A549 (cell line): ENCODE data around the gene SH3RF3. TPM values are rescaled to one million over a fixed set of nuclear protein-coding genes. Genes with fewer than 3 reads are reported as not detected.

ENCODE experiments used
- ATAC-seq, 2 experiments: fragments of 200-7000 bp in 1 of 2; fragments of >200 bp in 1 of 2; cut with Nextera tagmentation in 1 of 2; cut with Tn5 transposase in 1 of 2; 3 replicates each; pipeline versions ENCODE4 v1.8.0 to v1.9.1; 2018 to 2020; ENCODE audit warnings: mild to moderate bottlenecking in 1 of 2, moderate library complexity in 1 of 2
- CTCF ChIA-PET: fragments of 300-600 bp; sonication (Branson Sonifier 250); formaldehyde crosslinking; extraction: SDS; loops from one replicate; lab custom pipeline; 2021; ENCODE audit warnings: antibody characterized with exemption, inconsistent platforms; lab: Yijun Ruan, JAX
- POLR2A ChIA-PET: fragments of 350-600 bp; formaldehyde crosslinking; extraction: SDS; loops from one replicate; lab custom pipeline; 2021; ENCODE audit warnings: antibody characterized with exemption, inconsistent platforms; lab: Yijun Ruan, JAX
- DNase-seq, 2 experiments: peaks; one replicate each; pipeline versions ENCODE4 v3.0.0 to v3.0.0-alpha.2; 2011 to 2016; ENCODE audit warnings: low read depth in 1 of 2, low spot score in 1 of 2
- FAIRE-seq: peaks from 2 replicates; lab custom pipeline; 2011; peaks lifted over from hg19 to GRCh38; lab: Jason Lieb, UNC
- H3K27ac ChIP-seq, 2 experiments: fragments of >200 bp; sonication (Bioruptor Twin); formaldehyde crosslinking; 3 replicates each; pipeline ENCODE4 v1.5.1; 2016 to 2017
- H3K4me1 ChIP-seq: fragments of >200 bp; sonication (Bioruptor Twin); formaldehyde crosslinking; 3 replicates; pipeline ENCODE4 v1.6.1; 2016
- H3K4me2 ChIP-seq: fragments of >200 bp; sonication (Bioruptor Twin); formaldehyde crosslinking; 3 replicates; pipeline ENCODE4 v1.6.1; 2016
- H3K4me3 ChIP-seq: fragments of >200 bp; sonication (Bioruptor Twin); formaldehyde crosslinking; 3 replicates; pipeline ENCODE4 v1.5.1; 2016
- H3K9me3 ChIP-seq: fragments of >200 bp; sonication (Bioruptor Twin); formaldehyde crosslinking; 3 replicates; pipeline ENCODE4 v1.6.1; 2016
- BHLHE40 ChIP-seq: IDR thresholded peaks from 2 replicates; pipeline ENCODE4 v1.6.1; 2012; ENCODE audit warnings: low read depth, low read length, inconsistent platforms
- CEBPB ChIP-seq, 2 experiments: fragments of >200 bp in 1 of 2; sonication (Bioruptor Twin) in 1 of 2; formaldehyde crosslinking in 1 of 2; IDR thresholded peaks; 2 replicates each; pipeline ENCODE4 v1.6.1; 2012 to 2016
- CHD2 ChIP-seq: fragments of 150-350 bp; IDR thresholded peaks from 2 replicates; pipeline ENCODE4 v1.6.1; 2014; ENCODE audit warnings: low read length; ENCODE audit not compliant: partially characterized antibody
- E2F6 ChIP-seq: IDR thresholded peaks from 2 replicates; pipeline ENCODE4 v1.6.1; 2012; ENCODE audit warnings: low read depth, borderline replicate concordance
- EHF ChIP-seq: fragments of 250-450 bp; sonication (Bioruptor Pico); IDR thresholded peaks from 2 replicates; pipeline ENCODE4 v1.5.0; 2020; ENCODE audit warnings: mild to moderate bottlenecking
- ESRRA ChIP-seq: fragments of 150-350 bp; IDR thresholded peaks from 2 replicates; pipeline ENCODE4 v1.6.1; 2014; ENCODE audit warnings: mild to moderate bottlenecking, low read length, borderline replicate concordance
- FOSB ChIP-seq: fragments of 250-450 bp; sonication (Bioruptor Pico); IDR thresholded peaks from 2 replicates; pipeline ENCODE4 v1.5.0; 2020; ENCODE audit warnings: mild to moderate bottlenecking, moderate library complexity
- FOSL2 ChIP-seq, 2 experiments: fragments of 450-650 bp in 1 of 2; fragments of >200 bp in 1 of 2; sonication (Bioruptor Twin) in 1 of 2; formaldehyde crosslinking; IDR thresholded peaks; 2 replicates each; pipeline versions ENCODE4 v1.5.0 to v1.6.1; 2016 to 2020; ENCODE audit warnings: mild to moderate bottlenecking in 1 of 2, moderate library complexity in 1 of 2
- GATA3 ChIP-seq: IDR thresholded peaks from 2 replicates; pipeline ENCODE4 v1.6.1; 2012; ENCODE audit warnings: borderline replicate concordance
- HDAC2 ChIP-seq: fragments of 200-600 bp; sonication (generic); IDR thresholded peaks from 2 replicates; pipeline ENCODE4 v1.6.1; 2016
- HES2 ChIP-seq: fragments of >200 bp; sonication (Bioruptor Twin); formaldehyde crosslinking; IDR thresholded peaks from 2 replicates; pipeline ENCODE4 v1.6.1; 2016
- JUN ChIP-seq, 2 experiments: fragments of >200 bp; sonication (Bioruptor Twin); formaldehyde crosslinking; IDR thresholded peaks; 2 replicates in 1 of 2; 3 replicates in 1 of 2; pipeline ENCODE4 v1.6.1; 2016 to 2017
- MAFK ChIP-seq: fragments of 450-650 bp; IDR thresholded peaks from 2 replicates; pipeline ENCODE4 v1.6.1; 2014; ENCODE audit not compliant: partially characterized antibody
- PHF8 ChIP-seq: fragments of 200-600 bp; sonication (generic); IDR thresholded peaks from 2 replicates; pipeline ENCODE4 v1.6.1; 2016; ENCODE audit warnings: low read depth, mild to moderate bottlenecking, antibody characterized with exemption, moderate library complexity, borderline replicate concordance
- RAD21 ChIP-seq, 2 experiments: fragments of >200 bp in 1 of 2; sonication (Bioruptor Twin) in 1 of 2; formaldehyde crosslinking in 1 of 2; IDR thresholded peaks in 1 of 2; conservative IDR thresholded peaks in 1 of 2; 2 replicates in 1 of 2; 3 replicates in 1 of 2; pipeline ENCODE4 v1.6.1; 2012 to 2018; ENCODE audit warnings: inconsistent platforms in 1 of 2
- RNF2 ChIP-seq: fragments of 200-600 bp; sonication (generic); IDR thresholded peaks from 2 replicates; pipeline ENCODE4 v1.6.1; 2016; ENCODE audit warnings: low read depth, mild to moderate bottlenecking, antibody characterized with exemption, moderate library complexity, borderline replicate concordance
- SREBF2 ChIP-seq: fragments of 450-650 bp; IDR thresholded peaks from 2 replicates; pipeline ENCODE4 v1.6.1; 2014; ENCODE audit warnings: mild to moderate bottlenecking, moderate library complexity
- TFCP2L1 ChIP-seq: fragments of 250-450 bp; sonication (Bioruptor Pico); IDR thresholded peaks from 2 replicates; pipeline ENCODE4 v1.5.0; 2021; ENCODE audit warnings: mild to moderate bottlenecking
- WGBS: methylation state at CpG from one replicate; pipeline ENCODE4 v1.1.6; 2017; ENCODE audit errors: missing lambda C conversion rate; 5-methylcytosine and 5-hydroxymethylcytosine counted together
- polyA minus RNA-seq: library from RNA; depleted of rRNA, polyadenylated mRNA; stranded (reverse); fragments of >200 nt; gene quantifications from 2 replicates; pipeline ENCODE4 v1.2.3, GENCODE V29; 2011; rRNA and poly(A)+ RNA removed
- polyA plus RNA-seq, 4 experiments: library from polyadenylated mRNA; depleted of rRNA in 3 of 4; stranded (reverse); fragments of >200 nt; fragmentation: RNase III in 1 of 4; extraction: RNeasy Plus Mini Kit Qiagen cat#74134 plus additional on column Dnase treatment in 1 of 4; gene quantifications; 2 replicates in 3 of 4; 3 replicates in 1 of 4; pipeline ENCODE4 v1.2.3, GENCODE V29; 2011 to 2017
- TF ChIP-seq, protein P1 (sequence below): IDR thresholded peaks from 2 replicates; pipeline ENCODE4 v1.6.1; 2012

Gene SH3RF3
- polyA plus RNA-seq (2011; rRNA removed), result 0.04 and 0.07 TPM in 2 replicates
- 0.04 and 0.13 TPM in 2 replicates for polyA plus RNA-seq (2012; cell fraction: cytosol; rRNA removed)
- polyA plus RNA-seq (2012; cell fraction: nucleus; rRNA removed), result 0.12 and 0.21 TPM in 2 replicates
- 0.21 to 0.26 TPM (median 0.21 TPM) in 3 replicates for polyA plus RNA-seq (2017; fragmentation: RNase III; extraction: RNeasy Plus Mini Kit Qiagen cat#74134 plus additional on column Dnase treatment)
- polyA minus RNA-seq, result 0.05 and 0.17 TPM in 2 replicates

DNA sequence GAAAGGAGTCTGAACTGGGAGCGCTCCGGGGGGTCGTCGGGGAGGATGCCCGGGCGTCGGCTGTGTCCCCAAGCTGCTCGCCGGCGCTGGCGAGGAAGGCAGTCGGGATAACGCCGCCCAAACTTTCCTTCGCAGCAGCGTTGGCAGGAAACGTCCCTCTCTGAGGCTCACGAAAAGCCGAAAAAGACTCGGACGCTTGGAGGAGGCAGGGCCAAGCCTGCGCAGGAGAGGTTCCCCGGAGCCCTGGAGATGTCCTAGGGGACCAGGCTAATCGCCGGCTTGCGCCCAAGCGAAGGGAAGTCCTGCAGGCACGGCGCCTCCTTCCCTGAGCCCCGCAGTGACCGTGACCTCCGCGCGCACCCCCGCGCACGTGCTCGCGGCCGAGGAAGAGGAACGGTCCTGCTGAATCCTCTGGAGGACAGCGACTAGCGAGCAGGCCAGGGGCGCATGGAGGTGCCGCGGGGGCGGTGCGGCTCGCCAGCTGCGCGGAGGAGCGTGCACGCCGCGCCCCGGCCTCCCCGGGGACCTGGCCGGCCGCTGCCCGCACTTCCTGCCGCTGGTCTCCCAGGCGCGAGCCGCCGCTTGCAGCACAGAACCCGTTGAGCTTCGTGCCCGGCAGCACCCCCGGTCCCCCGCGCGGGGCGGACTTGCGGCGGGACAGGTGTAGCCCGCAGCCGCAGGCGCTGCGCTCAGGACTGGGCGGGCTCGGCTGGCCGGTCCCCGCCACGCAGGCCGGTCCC, at the start of gene SH3RF3:
SH3RF3 (plus strand) TSS at position 590 of the 740 bp plus-strand sequence.
- FAIRE-seq, result no peak
- peaks cover 14% of the 10 kb centered on the region for H3K4me1 ChIP-seq
- peak within 1 kb of the TSS; percentile 64 for H3K4me3 ChIP-seq
- H3K27ac ChIP-seq, result peak within 1 kb of the TSS; percentile 44 to 74; a peak in 4 of 6 replicates
- ATAC-seq, result peak; percentile 57 to 63
- H3K4me2 ChIP-seq, result peak within 1 kb of the TSS; percentile 97
- TF ChIP-seq HDAC2 (peak; percentile 65; the same call in 1 of the 2 replicates), E2F6 (0 out of 2 replicates have a peak, but pooled peaks have one; percentile 6), CHD2 (no peak)
- TF ChIP-seq, protein P1, sequence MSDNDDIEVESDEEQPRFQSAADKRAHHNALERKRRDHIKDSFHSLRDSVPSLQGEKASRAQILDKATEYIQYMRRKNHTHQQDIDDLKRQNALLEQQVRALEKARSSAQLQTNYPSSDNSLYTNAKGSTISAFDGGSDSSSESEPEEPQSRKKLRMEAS, result peak; percentile 74
- ChIA-PET CTCF (interaction anchor here (0.6 to 6.8 kb wide), 21 partner anchors 9 to 417 kb away, joined by 3 to 110 read pairs (median 3); no protein-coding TSS in a partner anchor), POLR2A (no interaction called here)
- no peaks in the 10 kb centered on the region for H3K9me3 ChIP-seq
- peak; percentile 24 to 61 for DNase-seq
- 0% methylated on average over 22 of the region's 85 CpGs for WGBS

DNA sequence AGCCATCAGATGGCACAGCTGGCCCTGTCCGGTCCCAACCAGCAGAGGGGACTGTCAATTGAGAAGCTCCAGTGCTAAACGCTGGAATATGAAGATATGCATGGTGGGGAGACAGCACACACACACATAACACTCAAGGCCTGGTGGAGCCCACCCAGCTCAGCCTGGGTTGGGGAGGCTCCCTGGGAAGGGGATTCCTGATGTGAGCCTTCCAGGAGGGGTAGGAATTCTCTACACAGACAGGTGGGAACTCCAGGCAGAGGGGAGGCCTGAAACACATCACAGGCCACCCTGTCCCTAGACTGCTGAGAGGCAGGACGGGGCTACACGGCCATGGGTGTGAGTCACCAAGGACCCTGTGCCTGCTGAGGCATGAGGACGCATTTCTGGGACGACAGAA, 49.4 kb upstream of the SH3RF3 start:
- ChIA-PET CTCF (no interaction called here), POLR2A (no interaction called here)
- Histone ChIP-seq H3K27ac (no peak overlapping the region), H3K4me3 (no peak overlapping the region), H3K4me2 (no peak overlapping the region), H3K9me3 (no peaks in the 10 kb centered on the region; the same call in 2 of the 3 replicates), H3K4me1 (no peaks in the 10 kb centered on the region)
- TF ChIP-seq BHLHE40, result no peak
- TF ChIP-seq GATA3, result no peak
- TF ChIP-seq FOSL2 (IDR thresholded peaks at IDR 0.05), result no peak
- TF ChIP-seq FOSL2 (CRISPR knock-in tag; IDR thresholded peaks at IDR 0.05), result no peak
- no peak for TF ChIP-seq SREBF2
- no peak for TF ChIP-seq JUN (IDR thresholded peaks at IDR 0.05)
- TF ChIP-seq EHF (CRISPR knock-in tag), result no peak
- no peak for TF ChIP-seq CEBPB (IDR thresholded peaks at IDR 0.05)
- no peak for TF ChIP-seq RAD21 (conservative IDR thresholded peaks at IDR 0.05 in 1 of 2, IDR thresholded peaks at IDR 0.05 in 1 of 2)
- no peak for TF ChIP-seq MAFK
- no peak for TF ChIP-seq FOSB (CRISPR knock-in tag)
- TF ChIP-seq HES2, result no peak
- TF ChIP-seq TFCP2L1 (CRISPR knock-in tag), result no peak
- no peak for FAIRE-seq
- WGBS, result 37% methylated on average over 4 of the region's 6 CpGs
- DNase-seq, result no peak
- peak in 1 of 2 experiments; percentile 43; a peak in 1 of 6 replicates for ATAC-seq

DNA sequence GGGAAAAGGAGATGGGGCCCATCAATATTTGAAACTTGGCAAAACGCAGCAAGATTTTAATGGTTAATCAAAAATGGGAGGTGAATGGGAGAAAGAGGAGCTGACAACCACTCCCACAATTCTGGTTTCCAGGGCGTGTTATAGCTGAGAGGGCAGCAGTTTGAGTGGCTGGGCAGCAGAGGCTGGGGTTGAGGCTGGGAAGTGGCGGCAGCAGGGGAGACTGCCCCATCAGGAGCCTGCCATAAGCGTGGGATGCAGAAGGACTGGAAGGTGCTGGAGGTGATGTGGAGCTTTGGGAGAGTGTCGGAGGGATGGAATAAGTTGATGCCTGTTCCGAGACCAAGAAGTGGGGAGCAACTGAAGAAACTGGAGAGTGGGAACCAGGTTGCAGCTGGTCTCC, 48.9 kb upstream of the SH3RF3 start:
- DNase-seq (no peak), FAIRE-seq (no peak)
- no peak overlapping the region for H3K27ac ChIP-seq
- CTCF ChIA-PET, result no interaction called here
- no peak overlapping the region for H3K4me2 ChIP-seq
- TF ChIP-seq RNF2 (no peak), ESRRA (no peak), PHF8 (no peak), CEBPB (IDR thresholded peaks at IDR 0.05) (no peak), GATA3 (no peak)
- TF ChIP-seq, all 56 proteins: peak for 0
- ATAC-seq, result peak; percentile 42 to 50; a peak in 3 of 6 replicates
- 37% methylated on average over 6 of the region's 6 CpGs for WGBS
- POLR2A ChIA-PET, result no interaction called here
- H3K4me1 ChIP-seq, result no peaks in the 10 kb centered on the region
- no peaks in the 10 kb centered on the region; the same call in 2 of the 3 replicates for H3K9me3 ChIP-seq
- no peak overlapping the region for H3K4me3 ChIP-seq
